HEK293T (cell line): ENCODE measurements around the gene HOMER2.

Source experiments
- BHLHE40 ChIP-seq: fragments of 450-650 bp; IDR thresholded peaks from 2 replicates; pipeline ENCODE4 v1.6.1; 2016; ENCODE audit warnings: mild to moderate bottlenecking, moderate library complexity, borderline replicate concordance
- CTBP1 ChIP-seq: fragments of 450-650 bp; IDR thresholded peaks from 2 replicates; pipeline ENCODE4 v1.6.1; 2016; ENCODE audit warnings: borderline replicate concordance
- ELF4 ChIP-seq: fragments of 450-650 bp; IDR thresholded peaks from 2 replicates; pipeline ENCODE4 v1.6.1; 2017; ENCODE audit warnings: antibody characterized with exemption
- FOXK2 ChIP-seq: fragments of 450-650 bp; IDR thresholded peaks from 2 replicates; pipeline ENCODE4 v1.6.1; 2016; ENCODE audit warnings: mild to moderate bottlenecking
- FOXM1 ChIP-seq: fragments of 450-650 bp; IDR thresholded peaks from 2 replicates; pipeline ENCODE4 v1.6.1; 2017; ENCODE audit warnings: mild to moderate bottlenecking, borderline replicate concordance
- NFRKB ChIP-seq: fragments of 450-650 bp; IDR thresholded peaks from 2 replicates; pipeline ENCODE4 v1.6.1; 2016; ENCODE audit warnings: mild to moderate bottlenecking, moderate library complexity
- SP1 ChIP-seq: fragments of 450-650 bp; IDR thresholded peaks from 2 replicates; pipeline ENCODE4 v1.6.1; 2017
- SUZ12 ChIP-seq: fragments of 450-650 bp; IDR thresholded peaks from 2 replicates; pipeline ENCODE4 v1.6.1; 2016; ENCODE audit warnings: mild to moderate bottlenecking
- ZNF384 ChIP-seq: fragments of 450-650 bp; IDR thresholded peaks from 2 replicates; pipeline ENCODE4 v1.6.1; 2016

GRCh38 chr15:82970696-82971095 is 18.2 kb upstream of the HOMER2 start:
- TF ChIP-seq SP1 = no peak
- no peak for TF ChIP-seq ZNF384
- TF ChIP-seq FOXK2 = no peak
- TF ChIP-seq BHLHE40 = no peak
- TF ChIP-seq ELF4 = no peak
- TF ChIP-seq SUZ12 = no peak
- no peak for TF ChIP-seq FOXM1
- no peak for TF ChIP-seq NFRKB
- no peak for TF ChIP-seq CTBP1
